A549 (cell line): ENCODE data around the gene GABRQ. TPM values are rescaled to one million over a fixed set of nuclear protein-coding genes. Genes with fewer than 3 reads are reported as not detected.
A peak's percentile ranks its signal among the peaks of the same experiment; 100 is the strongest.

Experiments used
- ATAC-seq, 2 experiments: fragments of 200-7000 bp in 1 of 2; fragments of >200 bp in 1 of 2; cut with Nextera tagmentation in 1 of 2; cut with Tn5 transposase in 1 of 2; 3 replicates each; pipeline versions ENCODE4 v1.8.0 to v1.9.1; 2018 to 2020; ENCODE audit warnings: mild to moderate bottlenecking in 1 of 2, moderate library complexity in 1 of 2
- CTCF ChIA-PET: fragments of 300-600 bp; sonication (Branson Sonifier 250); formaldehyde crosslinking; extraction: SDS; loops from one replicate; lab custom pipeline; 2021; ENCODE audit warnings: antibody characterized with exemption, inconsistent platforms; lab: Yijun Ruan, JAX
- POLR2A ChIA-PET: fragments of 350-600 bp; formaldehyde crosslinking; extraction: SDS; loops from one replicate; lab custom pipeline; 2021; ENCODE audit warnings: antibody characterized with exemption, inconsistent platforms; lab: Yijun Ruan, JAX
- DNase-seq, 2 experiments: peaks; one replicate each; pipeline versions ENCODE4 v3.0.0 to v3.0.0-alpha.2; 2011 to 2016; ENCODE audit warnings: low read depth in 1 of 2, low spot score in 1 of 2
- FAIRE-seq: peaks from 2 replicates; lab custom pipeline; 2011; peaks lifted over from hg19 to GRCh38; lab: Jason Lieb, UNC
- H3K27ac ChIP-seq, 2 experiments: fragments of >200 bp; sonication (Bioruptor Twin); formaldehyde crosslinking; 3 replicates each; pipeline ENCODE4 v1.5.1; 2016 to 2017
- H3K4me1 ChIP-seq: fragments of >200 bp; sonication (Bioruptor Twin); formaldehyde crosslinking; 3 replicates; pipeline ENCODE4 v1.6.1; 2016
- H3K4me2 ChIP-seq: fragments of >200 bp; sonication (Bioruptor Twin); formaldehyde crosslinking; 3 replicates; pipeline ENCODE4 v1.6.1; 2016
- H3K4me3 ChIP-seq: fragments of >200 bp; sonication (Bioruptor Twin); formaldehyde crosslinking; 3 replicates; pipeline ENCODE4 v1.5.1; 2016
- H3K9me3 ChIP-seq: fragments of >200 bp; sonication (Bioruptor Twin); formaldehyde crosslinking; 3 replicates; pipeline ENCODE4 v1.6.1; 2016
- BHLHE40 ChIP-seq: IDR thresholded peaks from 2 replicates; pipeline ENCODE4 v1.6.1; 2012; ENCODE audit warnings: low read depth, low read length, inconsistent platforms
- FOSL2 ChIP-seq, 2 experiments: fragments of 450-650 bp in 1 of 2; fragments of >200 bp in 1 of 2; sonication (Bioruptor Twin) in 1 of 2; formaldehyde crosslinking; IDR thresholded peaks; 2 replicates each; pipeline versions ENCODE4 v1.5.0 to v1.6.1; 2016 to 2020; ENCODE audit warnings: mild to moderate bottlenecking in 1 of 2, moderate library complexity in 1 of 2
- HDAC2 ChIP-seq: fragments of 200-600 bp; sonication (generic); IDR thresholded peaks from 2 replicates; pipeline ENCODE4 v1.6.1; 2016
- HEYL ChIP-seq: fragments of 250-450 bp; sonication (Bioruptor Pico); IDR thresholded peaks from 2 replicates; pipeline ENCODE4 v1.8.0; 2021; ENCODE audit warnings: mild to moderate bottlenecking, moderate library complexity
- HOXB13 ChIP-seq: fragments of 250-450 bp; sonication (Bioruptor Pico); IDR thresholded peaks from 2 replicates; pipeline ENCODE4 v1.5.0; 2020; ENCODE audit warnings: low read depth, mild to moderate bottlenecking, moderate library complexity
- KDM5A ChIP-seq: fragments of 200-600 bp; sonication (generic); IDR thresholded peaks from 2 replicates; pipeline ENCODE4 v1.6.1; 2016; ENCODE audit warnings: antibody characterized with exemption, mild to moderate bottlenecking
- PHF8 ChIP-seq: fragments of 200-600 bp; sonication (generic); IDR thresholded peaks from 2 replicates; pipeline ENCODE4 v1.6.1; 2016; ENCODE audit warnings: low read depth, mild to moderate bottlenecking, antibody characterized with exemption, moderate library complexity, borderline replicate concordance
- POLR2AphosphoS2 ChIP-seq: conservative IDR thresholded peaks from 2 replicates; pipeline ENCODE4 v1.6.1; 2012; ENCODE audit warnings: low read length, improper control_type of control experiment, inconsistent platforms
- RAD21 ChIP-seq, 2 experiments: fragments of >200 bp in 1 of 2; sonication (Bioruptor Twin) in 1 of 2; formaldehyde crosslinking in 1 of 2; IDR thresholded peaks in 1 of 2; conservative IDR thresholded peaks in 1 of 2; 2 replicates in 1 of 2; 3 replicates in 1 of 2; pipeline ENCODE4 v1.6.1; 2012 to 2018; ENCODE audit warnings: inconsistent platforms in 1 of 2
- RCOR1 ChIP-seq: fragments of 150-350 bp; IDR thresholded peaks from 2 replicates; pipeline ENCODE4 v1.6.1; 2014; ENCODE audit warnings: antibody characterized with exemption, low read length, low read depth
- RFX5 ChIP-seq: fragments of 450-650 bp; IDR thresholded peaks from 2 replicates; pipeline ENCODE4 v1.7.1; 2014; ENCODE audit warnings: antibody characterized with exemption, mild to moderate bottlenecking, moderate library complexity
- TFCP2L1 ChIP-seq: fragments of 250-450 bp; sonication (Bioruptor Pico); IDR thresholded peaks from 2 replicates; pipeline ENCODE4 v1.5.0; 2021; ENCODE audit warnings: mild to moderate bottlenecking
- ZSCAN20 ChIP-seq: fragments of 250-450 bp; sonication (Bioruptor Pico); IDR thresholded peaks from 2 replicates; pipeline ENCODE4 v1.8.0; 2022; ENCODE audit warnings: mild to moderate bottlenecking, moderate library complexity
- WGBS: methylation state at CpG from one replicate; pipeline ENCODE4 v1.1.6; 2017; ENCODE audit errors: missing lambda C conversion rate; 5-methylcytosine and 5-hydroxymethylcytosine counted together
- polyA plus RNA-seq, 4 experiments: library from polyadenylated mRNA; depleted of rRNA in 3 of 4; stranded (reverse); fragments of >200 nt; fragmentation: RNase III in 1 of 4; extraction: RNeasy Plus Mini Kit Qiagen cat#74134 plus additional on column Dnase treatment in 1 of 4; gene quantifications; 2 replicates in 3 of 4; 3 replicates in 1 of 4; pipeline ENCODE4 v1.2.3, GENCODE V29; 2011 to 2017
- TF ChIP-seq, protein P1 (sequence below): fragments of >200 bp; sonication (Bioruptor Twin); formaldehyde crosslinking; IDR thresholded peaks from 3 replicates; pipeline ENCODE4 v1.6.1; 2016
- TF ChIP-seq, protein P2 (sequence below): fragments of 200-600 bp; sonication (generic); IDR thresholded peaks from 2 replicates; pipeline ENCODE4 v1.6.1; 2016; ENCODE audit warnings: antibody characterized with exemption, mild to moderate bottlenecking, moderate library complexity
- TF ChIP-seq, protein P3 (sequence below): fragments of 150-350 bp; IDR thresholded peaks from 2 replicates; pipeline ENCODE4 v1.6.1; 2014; ENCODE audit warnings: low read depth, mild to moderate bottlenecking, low read length
- TF ChIP-seq, protein P4 (sequence below): IDR thresholded peaks from 2 replicates; pipeline ENCODE4 v1.6.1; 2012

The GABRQ gene
- polyA plus RNA-seq, 2 of the 4 experiments (the other 2 are of a cell fraction), result 0.50 to 0.52 TPM

DNA sequence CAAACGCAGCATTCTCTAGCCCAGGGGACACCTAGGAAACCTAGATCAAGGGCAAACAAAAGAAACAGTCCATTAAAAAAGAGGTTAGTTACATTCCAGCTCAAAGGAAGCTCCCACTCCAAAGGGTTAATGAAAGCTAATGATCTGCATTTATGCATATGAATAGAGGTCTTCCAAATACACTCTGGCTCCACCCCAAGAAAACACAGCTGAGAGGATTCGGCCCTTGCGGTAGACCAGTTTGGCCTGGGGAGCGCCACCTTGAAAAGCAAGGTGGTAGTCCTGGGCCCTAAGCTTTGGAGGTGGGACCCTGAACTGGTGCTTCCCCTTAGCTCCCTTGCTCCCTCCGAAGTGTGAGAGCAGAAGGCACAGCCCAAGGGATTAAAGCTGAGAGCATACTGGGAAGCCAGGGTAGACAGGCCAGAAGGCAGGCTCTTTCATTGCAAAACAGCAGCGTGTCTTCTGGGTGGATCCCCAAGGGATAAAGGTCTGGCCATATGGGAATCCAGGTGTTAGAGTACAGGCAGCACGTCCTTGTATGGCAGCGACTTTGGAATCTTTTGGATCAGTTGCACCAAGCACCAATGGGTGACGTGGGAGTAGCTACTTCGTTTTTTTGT lies 3.7 kb downstream of the GABRQ start (continued):
- TF ChIP-seq TFCP2L1 (no peak), FOSL2 (IDR thresholded peaks at IDR 0.05) (no peak), FOSL2 (CRISPR knock-in tag; IDR thresholded peaks at IDR 0.05) (no peak)
- TF ChIP-seq, protein P1, sequence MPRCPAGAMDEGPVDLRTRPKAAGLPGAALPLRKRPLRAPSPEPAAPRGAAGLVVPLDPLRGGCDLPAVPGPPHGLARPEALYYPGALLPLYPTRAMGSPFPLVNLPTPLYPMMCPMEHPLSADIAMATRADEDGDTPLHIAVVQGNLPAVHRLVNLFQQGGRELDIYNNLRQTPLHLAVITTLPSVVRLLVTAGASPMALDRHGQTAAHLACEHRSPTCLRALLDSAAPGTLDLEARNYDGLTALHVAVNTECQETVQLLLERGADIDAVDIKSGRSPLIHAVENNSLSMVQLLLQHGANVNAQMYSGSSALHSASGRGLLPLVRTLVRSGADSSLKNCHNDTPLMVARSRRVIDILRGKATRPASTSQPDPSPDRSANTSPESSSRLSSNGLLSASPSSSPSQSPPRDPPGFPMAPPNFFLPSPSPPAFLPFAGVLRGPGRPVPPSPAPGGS, result no peak
- TF ChIP-seq, protein P2, sequence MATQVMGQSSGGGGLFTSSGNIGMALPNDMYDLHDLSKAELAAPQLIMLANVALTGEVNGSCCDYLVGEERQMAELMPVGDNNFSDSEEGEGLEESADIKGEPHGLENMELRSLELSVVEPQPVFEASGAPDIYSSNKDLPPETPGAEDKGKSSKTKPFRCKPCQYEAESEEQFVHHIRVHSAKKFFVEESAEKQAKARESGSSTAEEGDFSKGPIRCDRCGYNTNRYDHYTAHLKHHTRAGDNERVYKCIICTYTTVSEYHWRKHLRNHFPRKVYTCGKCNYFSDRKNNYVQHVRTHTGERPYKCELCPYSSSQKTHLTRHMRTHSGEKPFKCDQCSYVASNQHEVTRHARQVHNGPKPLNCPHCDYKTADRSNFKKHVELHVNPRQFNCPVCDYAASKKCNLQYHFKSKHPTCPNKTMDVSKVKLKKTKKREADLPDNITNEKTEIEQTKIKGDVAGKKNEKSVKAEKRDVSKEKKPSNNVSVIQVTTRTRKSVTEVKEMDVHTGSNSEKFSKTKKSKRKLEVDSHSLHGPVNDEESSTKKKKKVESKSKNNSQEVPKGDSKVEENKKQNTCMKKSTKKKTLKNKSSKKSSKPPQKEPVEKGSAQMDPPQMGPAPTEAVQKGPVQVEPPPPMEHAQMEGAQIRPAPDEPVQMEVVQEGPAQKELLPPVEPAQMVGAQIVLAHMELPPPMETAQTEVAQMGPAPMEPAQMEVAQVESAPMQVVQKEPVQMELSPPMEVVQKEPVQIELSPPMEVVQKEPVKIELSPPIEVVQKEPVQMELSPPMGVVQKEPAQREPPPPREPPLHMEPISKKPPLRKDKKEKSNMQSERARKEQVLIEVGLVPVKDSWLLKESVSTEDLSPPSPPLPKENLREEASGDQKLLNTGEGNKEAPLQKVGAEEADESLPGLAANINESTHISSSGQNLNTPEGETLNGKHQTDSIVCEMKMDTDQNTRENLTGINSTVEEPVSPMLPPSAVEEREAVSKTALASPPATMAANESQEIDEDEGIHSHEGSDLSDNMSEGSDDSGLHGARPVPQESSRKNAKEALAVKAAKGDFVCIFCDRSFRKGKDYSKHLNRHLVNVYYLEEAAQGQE, result no peak

DNA sequence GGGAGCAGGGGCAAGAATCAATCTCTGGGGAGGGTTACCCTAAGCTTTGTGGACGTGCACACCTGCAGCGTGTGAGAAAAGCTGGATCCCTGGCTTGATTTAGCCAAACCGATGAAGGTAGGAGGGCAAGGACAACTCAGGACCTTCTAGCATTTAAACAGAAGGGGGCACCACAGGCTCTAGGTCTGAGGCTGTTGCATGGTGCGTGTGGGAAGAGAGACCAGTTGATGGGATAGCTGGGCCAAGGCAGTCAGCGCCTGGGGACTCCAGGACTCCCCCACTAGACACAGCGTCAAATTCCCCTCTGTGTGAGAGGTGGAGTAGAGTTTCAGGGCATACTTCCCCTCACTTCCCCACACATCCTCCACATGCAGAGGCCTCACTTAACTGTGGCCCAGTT lies 4.3 kb downstream of the GABRQ start:
- DNase-seq (peak in 1 of 2 experiments; percentile 21), ATAC-seq (peak in 1 of 2 experiments; percentile 72; a peak in 3 of 6 replicates), FAIRE-seq (no peak)
- peak in 1 of 2 experiments; percentile 35; a peak in 2 of 5 replicates for TF ChIP-seq RAD21 (conservative IDR thresholded peaks at IDR 0.05 in 1 of 2, IDR thresholded peaks at IDR 0.05 in 1 of 2)
- TF ChIP-seq, protein P3, sequence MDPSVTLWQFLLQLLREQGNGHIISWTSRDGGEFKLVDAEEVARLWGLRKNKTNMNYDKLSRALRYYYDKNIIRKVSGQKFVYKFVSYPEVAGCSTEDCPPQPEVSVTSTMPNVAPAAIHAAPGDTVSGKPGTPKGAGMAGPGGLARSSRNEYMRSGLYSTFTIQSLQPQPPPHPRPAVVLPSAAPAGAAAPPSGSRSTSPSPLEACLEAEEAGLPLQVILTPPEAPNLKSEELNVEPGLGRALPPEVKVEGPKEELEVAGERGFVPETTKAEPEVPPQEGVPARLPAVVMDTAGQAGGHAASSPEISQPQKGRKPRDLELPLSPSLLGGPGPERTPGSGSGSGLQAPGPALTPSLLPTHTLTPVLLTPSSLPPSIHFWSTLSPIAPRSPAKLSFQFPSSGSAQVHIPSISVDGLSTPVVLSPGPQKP, result no peak
- H3K4me1 ChIP-seq, result peaks cover 13% of the 10 kb centered on the region
- ChIA-PET CTCF (interaction anchor here (0.7 to 4.3 kb wide), 6 partner anchors 9 to 892 kb away, joined by 3 to 17 read pairs (median 6); no protein-coding TSS in a partner anchor), POLR2A (no interaction called here)
- no peak overlapping the region for H3K4me3 ChIP-seq
- no peak overlapping the region for H3K27ac ChIP-seq
- H3K9me3 ChIP-seq, result no peaks in the 10 kb centered on the region
- no peak overlapping the region for H3K4me2 ChIP-seq
- 36% methylated on average over 6 of the region's 6 CpGs for WGBS

DNA sequence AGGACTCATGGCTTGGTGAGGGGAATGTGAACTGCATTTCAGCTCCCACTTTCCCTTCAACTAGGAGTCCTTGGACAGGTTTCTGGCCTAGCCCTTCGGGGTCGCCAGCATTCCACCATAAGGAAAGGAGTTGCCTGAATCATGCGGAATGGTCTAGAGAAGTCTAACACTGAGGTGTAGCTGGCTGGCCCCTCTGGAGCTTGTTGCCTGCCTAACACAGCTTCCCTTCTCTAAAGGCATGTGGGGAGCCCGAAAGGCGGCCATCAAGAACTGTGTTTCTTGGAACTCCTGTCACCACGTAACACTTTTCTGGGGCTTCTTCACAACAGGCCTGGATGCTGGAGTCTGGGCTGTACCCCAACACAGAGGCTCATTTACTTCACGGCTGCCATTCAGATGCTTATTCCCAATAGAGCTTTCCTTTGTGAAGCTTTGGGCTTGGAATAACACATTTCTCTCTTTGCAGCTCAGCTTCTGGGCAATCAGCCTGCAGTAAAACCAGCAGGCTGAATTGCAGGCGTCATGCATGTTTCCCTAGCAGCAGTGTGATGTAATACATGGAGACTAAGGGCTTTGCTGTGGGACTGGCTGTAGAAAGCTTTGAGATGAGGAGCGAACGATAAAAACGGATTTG lies 5.4 kb downstream of the GABRQ start:
- H3K4me3 ChIP-seq, result no peak overlapping the region
- no peak overlapping the region for H3K27ac ChIP-seq
- no peak for DNase-seq
- WGBS, result 62% methylated on average over 11 of the region's 11 CpGs
- ATAC-seq, result no peak
- no peaks in the 10 kb centered on the region for H3K9me3 ChIP-seq
- peaks cover 9% of the 10 kb centered on the region; the same call in 2 of the 3 replicates for H3K4me1 ChIP-seq
- TF ChIP-seq PHF8 (no peak), HOXB13 (no peak)
- TF ChIP-seq, all 56 proteins: peak for 0
- H3K4me2 ChIP-seq, result no peak overlapping the region
- CTCF ChIA-PET, result interaction anchor here (1.1 to 4.3 kb wide), 3 partner anchors 11 to 893 kb away, joined by 5 to 17 read pairs (median 7); no protein-coding TSS in a partner anchor
- POLR2A ChIA-PET, result no interaction called here
- FAIRE-seq, result no peak

DNA sequence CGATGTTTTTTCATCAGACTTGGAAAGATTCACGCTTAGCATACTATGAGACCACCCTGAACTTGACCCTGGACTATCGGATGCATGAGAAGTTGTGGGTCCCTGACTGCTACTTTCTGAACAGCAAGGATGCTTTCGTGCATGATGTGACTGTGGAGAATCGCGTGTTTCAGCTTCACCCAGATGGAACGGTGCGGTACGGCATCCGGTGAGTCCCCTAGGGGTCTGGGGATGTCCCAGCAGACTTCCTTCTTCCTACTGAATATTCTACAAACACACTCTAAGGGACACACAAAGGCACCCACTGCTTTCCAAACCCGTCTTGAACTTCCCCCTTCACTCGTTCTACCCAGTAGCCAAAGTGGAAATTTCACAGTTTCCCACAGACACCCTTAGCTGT lies 9.3 kb downstream of the GABRQ start:
- Histone ChIP-seq H3K4me2 (no peak overlapping the region), H3K9me3 (no peaks in the 10 kb centered on the region), H3K4me3 (no peak overlapping the region), H3K27ac (no peak overlapping the region), H3K4me1 (no peaks in the 10 kb centered on the region)
- no peak for FAIRE-seq
- no peak for DNase-seq
- ChIA-PET CTCF (interaction anchor here (1.0 kb wide), 1 partner anchor 10 kb away, joined by 3 read pairs; no protein-coding TSS in a partner anchor), POLR2A (no interaction called here)
- WGBS, result 46% methylated on average over 9 of the region's 12 CpGs
- no peak for ATAC-seq
- TF ChIP-seq HEYL (CRISPR knock-in tag), result no peak
- no peak for TF ChIP-seq POLR2AphosphoS2
- TF ChIP-seq, protein P3, result no peak
- TF ChIP-seq KDM5A, result no peak
- no peak for TF ChIP-seq ZSCAN20
- TF ChIP-seq RFX5, result no peak
- no peak for TF ChIP-seq HOXB13
- no peak for TF ChIP-seq HDAC2
- no peak for TF ChIP-seq RCOR1
- TF ChIP-seq, protein P4, sequence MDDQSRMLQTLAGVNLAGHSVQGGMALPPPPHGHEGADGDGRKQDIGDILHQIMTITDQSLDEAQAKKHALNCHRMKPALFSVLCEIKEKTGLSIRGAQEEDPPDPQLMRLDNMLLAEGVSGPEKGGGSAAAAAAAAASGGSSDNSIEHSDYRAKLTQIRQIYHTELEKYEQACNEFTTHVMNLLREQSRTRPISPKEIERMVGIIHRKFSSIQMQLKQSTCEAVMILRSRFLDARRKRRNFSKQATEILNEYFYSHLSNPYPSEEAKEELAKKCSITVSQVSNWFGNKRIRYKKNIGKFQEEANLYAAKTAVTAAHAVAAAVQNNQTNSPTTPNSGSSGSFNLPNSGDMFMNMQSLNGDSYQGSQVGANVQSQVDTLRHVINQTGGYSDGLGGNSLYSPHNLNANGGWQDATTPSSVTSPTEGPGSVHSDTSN, result no peak
- TF ChIP-seq BHLHE40, result no peak
